ENCODE measurements around the gene KRT35.
A peak's percentile ranks its signal among the peaks of the same experiment; 100 is the strongest.

Gene KRT35

DNA sequence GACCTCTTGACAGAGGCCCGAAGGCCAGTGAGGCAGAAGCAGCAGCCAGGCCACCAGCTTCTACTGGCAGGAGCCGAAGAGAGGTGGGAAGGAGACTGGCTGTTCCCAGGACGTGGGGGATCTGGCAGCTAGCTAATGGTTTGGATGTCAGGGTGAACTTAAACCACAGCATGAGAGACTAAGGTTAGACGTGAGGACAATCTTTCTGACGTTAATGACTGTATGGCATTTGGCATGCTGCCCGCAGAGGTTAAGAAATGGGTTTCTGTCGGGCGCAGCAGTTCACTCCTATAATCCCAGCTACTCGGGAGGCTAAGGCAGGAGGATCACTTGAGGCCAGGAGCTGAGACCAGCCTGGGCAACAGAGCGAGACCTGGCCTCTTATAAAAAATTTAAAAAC is 30.8 kb upstream of the KRT35 start:
- no peak for DNase-seq (ENCODE audit: low read depth in 2 of 2)

DNA sequence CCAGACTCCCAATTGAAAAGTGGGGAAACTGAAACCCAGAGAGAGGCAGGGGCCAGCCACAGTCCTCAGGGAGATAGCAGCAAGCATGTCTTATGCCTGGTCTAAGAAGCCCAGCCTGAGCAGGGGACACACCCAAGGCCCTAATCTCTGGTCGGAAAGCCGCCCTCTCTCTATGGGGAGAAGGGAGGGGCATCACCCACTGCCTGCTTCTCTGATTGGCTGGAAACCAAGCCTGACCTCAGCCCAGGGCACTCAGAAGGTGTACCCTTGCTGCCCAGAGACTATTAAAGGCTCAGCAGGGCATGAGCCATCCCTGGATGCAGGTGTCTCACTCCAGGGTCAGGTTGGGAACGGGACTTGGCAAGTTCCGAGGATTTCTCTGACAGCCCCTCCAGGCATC is 30.2 kb upstream of the KRT35 start:
- DNase-seq (ENCODE audit: low read depth in 2 of 2) = no peak

DNA sequence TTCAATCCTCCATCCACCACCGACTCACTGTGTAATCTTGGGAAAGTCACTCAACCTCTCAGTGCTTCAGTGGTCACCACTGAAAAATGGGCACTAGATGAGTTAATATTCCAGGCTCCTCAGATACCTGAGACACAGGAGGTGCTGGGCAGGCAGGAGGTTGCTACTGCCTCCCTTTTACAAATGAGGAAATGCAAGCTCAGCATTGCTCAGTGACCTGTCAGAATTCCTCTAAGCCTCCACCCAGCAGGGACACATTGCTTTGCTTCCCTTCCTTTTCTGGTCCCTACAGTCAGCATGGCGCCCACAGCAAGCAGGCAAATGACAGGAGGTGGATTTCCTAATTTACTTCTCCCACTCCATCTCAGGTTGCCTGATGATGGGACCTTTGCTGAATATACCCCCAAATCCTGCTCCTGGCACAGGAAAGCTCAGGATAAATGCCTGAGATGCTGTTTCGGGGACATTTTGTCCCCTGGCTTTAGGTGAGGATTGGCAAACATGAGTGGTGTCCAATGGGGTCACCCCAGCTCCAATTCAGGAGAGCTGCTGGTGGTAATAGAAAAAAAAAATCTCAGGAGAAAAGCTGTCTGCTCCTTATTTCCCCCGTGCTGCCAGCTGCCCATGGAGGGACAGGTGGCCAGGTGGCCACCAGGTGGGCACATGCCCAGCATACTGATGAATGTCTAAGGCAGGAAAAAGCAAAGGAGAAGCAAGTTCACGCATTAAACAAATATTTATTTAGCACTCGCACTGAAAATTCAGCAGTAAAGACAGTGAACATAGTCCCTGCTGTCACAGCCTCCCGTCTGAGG is 29.5 kb upstream of the KRT35 start:
- DNase-seq (ENCODE audit: low read depth in 2 of 2) = no peak

DNA sequence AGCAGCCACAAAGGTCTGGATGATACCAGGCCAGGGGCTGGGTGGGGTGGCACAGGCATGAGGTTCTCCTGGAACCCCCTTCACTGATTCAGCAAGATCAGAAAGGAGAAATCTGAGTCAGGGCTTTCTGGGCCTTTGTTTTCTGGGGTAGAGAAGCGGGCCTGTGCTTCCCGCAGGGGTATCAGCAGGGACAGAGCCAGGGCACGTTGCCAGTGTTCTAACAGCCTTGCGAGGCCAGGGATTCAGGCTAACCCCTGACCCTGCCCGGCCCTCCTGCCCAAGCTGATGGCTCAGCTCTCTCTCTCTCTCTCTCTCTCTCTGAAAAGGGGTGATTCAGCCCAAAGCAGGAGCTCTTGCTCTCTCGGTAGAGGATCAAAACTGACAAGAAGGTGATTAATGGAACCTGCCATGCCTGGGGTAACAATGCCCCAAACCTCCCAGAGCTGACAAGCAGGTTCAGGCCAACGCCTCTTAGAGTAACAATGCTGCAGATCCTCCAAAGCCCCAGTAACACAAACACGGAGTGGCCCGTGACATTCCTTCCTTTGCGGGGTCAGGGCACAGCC is 26.4 kb upstream of the KRT35 start:
- DNase-seq (ENCODE audit: low read depth in 2 of 2) = no peak

DNA sequence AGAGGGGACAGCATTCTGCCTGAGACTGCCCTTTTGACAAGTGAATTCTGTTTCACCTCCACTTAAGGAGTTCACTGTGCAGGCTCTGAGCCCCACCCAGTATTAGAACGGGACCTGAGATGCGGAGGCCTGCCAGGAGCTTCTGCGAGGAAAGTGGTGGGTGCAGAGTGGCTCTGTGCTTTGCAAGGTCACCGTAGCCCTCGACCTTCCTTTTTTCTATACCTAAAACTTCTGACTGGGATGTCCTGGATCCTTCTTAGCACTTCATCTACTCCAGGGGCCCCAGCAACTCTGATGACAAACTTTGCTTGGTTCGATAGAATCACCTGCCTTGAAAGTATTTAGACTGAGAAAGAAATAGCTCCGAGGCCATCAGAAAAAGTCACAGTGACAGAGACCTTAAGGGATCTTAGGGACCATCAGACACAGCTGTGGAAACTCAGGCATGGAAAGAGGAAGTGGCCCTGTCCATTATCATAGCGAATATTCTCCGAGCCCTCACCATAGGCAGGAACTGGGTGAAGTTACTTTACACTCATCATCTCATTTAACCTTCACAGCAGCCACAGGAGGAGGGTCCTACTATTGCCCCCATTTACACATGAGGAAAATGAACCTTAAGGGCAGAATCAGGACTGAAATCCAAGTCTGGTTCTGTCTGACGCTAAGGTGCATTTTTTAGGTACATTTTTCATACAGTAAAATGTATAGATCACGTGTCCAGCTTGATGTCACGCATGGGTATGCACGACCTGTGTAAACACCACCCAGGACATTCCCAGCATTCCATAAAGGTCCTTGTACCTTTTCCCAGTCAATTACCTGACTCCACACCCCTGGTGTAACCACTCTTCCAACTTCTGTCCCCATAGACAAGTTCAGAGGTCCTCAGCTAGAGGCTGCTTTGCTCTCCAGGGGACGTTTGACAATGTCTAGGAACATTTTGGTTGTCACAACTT is 25.1 kb upstream of the KRT35 start:
- no peak for DNase-seq (ENCODE audit: low read depth in 2 of 2)

DNA sequence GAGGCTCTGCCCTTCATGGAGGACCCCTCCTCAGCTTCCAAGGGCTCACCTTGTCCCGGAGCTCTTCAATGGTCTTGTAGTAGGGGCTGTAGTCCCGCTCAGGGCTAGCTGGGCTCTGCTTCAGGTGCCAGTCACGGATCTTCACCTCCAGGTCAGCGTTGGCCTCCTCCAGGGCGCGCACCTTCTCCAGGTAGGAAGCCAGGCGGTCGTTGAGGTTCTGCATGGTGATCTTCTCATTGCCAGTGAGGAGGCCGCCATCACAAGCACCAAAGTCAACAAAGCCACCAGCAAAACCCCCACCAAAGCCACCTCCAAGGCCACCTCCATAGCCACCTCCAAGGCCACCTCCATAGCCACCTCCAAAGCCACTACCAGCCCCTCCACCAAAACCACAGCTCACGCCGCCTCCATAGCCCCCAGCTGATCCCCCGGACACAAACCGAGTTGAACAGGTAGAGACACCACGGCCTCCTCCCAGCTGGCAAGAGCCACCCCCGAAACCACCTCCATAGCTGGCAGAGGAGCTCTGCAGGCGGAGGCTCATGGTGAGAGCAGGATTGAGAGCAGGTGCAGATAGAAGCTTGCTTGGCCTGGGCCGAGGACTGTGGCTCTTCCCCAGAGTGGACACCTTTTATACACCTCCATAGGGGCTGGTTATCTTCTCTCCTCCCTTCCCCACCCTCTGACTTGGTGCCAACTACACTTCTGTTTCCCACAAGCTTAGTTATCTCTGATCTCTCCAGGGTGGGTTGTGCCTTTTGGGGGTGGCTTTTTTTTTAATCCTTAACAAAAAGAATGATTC is 24.3 kb upstream of the KRT35 start, which contains the start of gene KRT13:
KRT13 (minus strand) TSS at position 606 of the 802 bp plus-strand sequence; CDS start at position 544, 62 bp downstream.
- DNase-seq (ENCODE audit: low read depth in 2 of 2) = no peak

DNA sequence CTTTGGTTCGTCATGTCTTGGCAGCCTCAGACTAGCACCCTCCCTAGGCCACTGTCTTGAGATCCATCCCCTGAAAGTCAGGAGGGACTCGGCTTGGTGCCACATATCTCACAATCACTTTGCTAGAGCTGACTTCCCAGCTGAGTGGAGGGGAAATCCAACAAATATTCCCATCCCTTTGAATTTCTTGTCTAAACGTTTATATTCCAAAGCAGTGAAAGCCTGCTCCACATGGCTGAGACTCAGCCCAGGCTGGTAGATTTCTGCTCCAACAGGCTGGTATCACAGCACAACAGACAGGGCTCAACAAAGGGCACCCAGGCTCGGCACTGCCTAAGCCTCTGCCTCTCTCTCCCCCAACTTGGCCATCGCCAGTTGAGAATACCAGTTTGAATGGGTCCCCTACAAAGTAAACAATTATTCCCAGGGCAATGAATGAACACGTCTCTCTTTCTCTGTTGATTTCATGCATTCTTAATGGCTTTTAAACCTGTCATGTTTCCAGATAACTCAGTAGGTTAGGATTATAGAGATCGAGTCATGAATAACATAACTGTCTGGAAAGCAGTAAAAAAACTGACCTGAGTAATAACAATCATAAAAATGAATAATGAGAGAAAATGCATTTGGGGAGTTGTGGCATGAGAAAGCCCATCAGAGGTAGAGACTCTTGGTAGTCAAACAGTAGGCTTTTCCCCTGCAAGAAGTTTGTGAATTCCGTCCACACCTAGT is 23.5 kb upstream of the KRT35 start:
- DNase-seq (ENCODE audit: low read depth in 2 of 2) = no peak

DNA sequence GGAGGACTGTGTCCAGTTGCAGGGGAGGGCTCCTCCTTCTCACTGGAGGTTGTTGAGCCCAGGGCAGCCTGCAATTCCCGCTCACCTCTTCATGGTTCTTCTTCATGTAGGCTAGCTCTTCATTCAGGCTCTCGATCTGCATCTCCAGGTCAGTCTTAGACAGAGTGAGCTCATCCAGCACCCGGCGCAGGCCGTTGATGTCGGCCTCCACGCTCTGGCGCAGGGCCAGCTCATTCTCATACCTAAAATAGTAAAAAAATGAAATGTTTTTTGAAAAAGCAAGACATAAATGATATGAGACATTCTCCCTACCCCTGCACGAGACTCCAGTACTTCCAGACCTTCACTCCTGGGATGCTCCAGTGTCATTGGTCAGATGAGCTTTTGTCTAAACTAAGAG is 22.3 kb upstream of the KRT35 start:
- DNase-seq (ENCODE audit: low read depth in 2 of 2) = no peak

DNA sequence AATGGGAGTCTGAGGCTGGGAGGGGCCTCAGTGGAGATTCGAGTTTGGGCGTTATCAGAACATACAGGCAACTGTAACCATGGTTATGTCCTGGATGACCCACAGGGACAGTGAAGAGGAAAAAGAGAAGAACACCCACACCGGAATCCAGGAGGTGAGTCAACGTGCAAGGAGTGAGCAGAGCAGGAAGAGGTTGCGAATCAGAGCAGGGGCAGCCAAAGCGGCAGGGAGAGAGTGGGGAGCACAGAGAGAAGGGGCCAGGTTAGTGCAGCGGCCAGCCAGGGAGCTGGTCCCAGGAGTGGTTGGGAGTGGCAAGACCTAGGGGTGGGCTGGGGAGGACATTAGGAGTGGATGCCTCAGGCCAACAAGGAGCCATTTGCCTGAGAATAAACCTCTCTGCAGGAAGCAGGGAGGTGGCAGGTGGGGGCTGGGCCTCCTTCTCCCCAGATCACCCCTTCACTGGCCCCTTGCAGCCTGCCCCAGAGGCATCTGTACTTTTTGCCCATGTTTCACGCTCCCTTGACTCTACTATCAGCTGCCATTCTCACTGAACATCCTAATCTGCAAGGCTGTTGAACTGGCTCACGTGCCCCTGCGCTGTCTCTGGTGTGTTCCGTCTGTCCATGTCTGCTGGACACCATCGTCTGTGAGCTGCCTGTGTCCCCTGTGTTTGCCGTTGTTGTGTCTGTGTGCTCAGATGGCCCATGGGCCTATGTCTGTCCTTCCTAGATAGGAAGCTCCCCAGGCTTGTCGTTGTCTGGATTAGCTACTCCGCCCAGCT is 19.4 kb upstream of the KRT35 start:
- DNase-seq (ENCODE audit: low read depth in 2 of 2) = no peak

DNA sequence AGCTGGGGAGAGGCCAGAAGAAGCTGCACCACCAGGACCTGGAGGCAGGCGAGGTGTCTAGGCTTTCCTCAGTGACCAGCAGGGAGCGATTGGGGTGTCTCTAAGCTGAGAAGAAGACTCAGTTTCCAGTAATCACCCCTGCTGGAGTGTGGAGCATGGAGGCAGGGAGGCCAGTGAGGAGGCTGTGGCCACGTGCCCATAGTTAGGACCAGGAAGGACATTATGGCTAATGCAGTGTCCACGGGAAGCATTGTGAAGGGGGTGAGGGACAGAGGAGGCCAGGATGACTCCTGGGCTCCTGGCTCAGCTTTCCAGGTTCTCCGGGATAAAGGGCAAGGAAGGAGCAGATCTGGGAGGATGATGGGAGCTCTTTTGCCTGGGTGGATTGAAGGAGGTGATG is 18.8 kb upstream of the KRT35 start:
- no peak for DNase-seq (ENCODE audit: low read depth in 2 of 2)

DNA sequence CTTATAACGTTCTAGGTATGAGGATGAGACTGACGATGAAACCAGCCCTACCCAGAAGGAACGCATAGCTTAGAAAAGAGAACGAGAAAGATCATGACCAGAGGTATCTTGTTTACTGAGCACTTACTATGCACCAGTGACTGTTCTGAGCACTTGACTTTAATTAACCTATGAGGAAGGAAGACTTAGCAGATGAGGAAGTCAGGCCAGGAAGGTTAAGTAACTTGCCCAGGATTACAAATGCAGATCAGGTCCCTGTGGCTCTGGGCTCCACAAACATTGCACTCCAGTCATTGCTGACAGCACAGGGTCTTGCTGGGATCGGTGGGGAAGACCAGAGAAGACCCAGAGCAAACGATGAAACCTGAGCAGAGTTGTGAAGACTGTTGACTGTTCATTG is 17.3 kb upstream of the KRT35 start:
- no peak for DNase-seq (ENCODE audit: low read depth in 2 of 2)

DNA sequence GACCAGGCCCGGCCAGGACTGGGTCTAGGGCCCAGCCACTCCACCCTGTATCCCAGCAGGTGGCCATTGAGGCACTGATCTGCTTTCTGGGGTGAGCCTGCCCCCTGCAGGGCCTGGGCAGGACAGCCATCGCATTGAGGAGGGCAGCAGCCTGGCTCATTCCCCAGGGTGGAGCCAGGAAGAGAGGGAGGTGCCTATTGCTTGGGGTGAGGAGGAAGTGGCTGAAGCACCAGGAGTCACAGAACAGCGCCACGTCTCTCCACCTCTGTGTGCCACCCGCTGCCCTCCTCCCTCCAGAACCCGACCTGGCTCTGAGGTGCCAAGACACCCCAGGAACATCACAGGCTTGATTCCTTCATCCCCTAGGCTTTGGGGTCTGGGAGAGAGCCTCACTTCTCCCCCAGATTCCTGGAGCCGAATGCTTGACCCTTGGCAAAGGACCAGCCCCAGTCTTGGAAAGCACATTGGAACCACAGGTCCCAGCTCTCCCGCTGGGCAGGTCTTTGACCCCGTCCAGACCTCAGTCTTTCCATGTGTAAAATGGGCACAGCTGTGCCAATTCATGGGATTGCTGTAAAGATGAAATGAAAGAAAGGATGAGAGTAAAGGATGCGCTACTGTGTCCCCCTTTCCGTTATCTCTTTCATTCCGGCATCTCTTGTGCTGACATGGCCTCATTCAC is 16.0 kb upstream of the KRT35 start:
- DNase-seq (ENCODE audit: low read depth in 2 of 2) = peak in 1 of 2 donors; percentile 3

DNA sequence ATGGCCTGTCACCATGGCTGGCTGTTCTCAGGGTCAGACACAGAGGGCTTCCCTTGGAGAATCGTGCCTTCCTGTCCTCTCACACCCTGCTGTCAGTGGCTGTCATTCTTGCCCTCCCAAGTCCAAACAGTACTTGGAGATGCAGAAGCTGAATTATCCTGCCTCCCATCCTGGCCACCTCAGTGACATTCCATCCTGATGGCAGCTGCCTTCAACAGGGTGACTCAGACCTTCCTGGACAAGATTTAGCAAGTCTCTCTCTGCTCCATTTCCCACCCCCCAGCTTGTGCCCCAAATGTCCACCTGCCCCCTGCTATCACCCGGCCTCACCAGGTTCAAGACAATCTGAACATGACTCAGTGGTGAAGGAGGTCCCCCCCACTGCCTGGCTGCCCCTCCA is 13.6 kb upstream of the KRT35 start:
- DNase-seq (ENCODE audit: low read depth in 2 of 2) = no peak

DNA sequence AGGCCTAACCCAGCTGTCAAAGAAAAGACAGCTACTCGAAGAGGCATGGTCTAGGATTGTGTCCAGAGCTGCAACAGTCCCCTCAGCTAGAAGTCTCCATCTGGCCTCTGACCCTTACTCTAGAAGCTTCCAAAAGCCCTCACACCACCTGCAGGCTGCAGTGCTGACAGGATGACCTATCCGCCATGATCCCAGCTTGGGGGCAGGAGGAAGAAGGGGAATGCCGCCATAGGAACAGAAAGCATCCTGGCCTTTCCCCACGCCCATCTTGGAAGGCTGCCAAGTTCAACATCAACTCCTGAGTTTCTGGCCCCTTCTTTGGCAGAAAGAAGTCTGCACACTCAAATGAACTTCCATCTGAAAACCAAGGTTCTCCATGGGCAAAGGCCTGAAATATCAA is 11.8 kb upstream of the KRT35 start:
- DNase-seq (ENCODE audit: low read depth in 2 of 2) = no peak

DNA sequence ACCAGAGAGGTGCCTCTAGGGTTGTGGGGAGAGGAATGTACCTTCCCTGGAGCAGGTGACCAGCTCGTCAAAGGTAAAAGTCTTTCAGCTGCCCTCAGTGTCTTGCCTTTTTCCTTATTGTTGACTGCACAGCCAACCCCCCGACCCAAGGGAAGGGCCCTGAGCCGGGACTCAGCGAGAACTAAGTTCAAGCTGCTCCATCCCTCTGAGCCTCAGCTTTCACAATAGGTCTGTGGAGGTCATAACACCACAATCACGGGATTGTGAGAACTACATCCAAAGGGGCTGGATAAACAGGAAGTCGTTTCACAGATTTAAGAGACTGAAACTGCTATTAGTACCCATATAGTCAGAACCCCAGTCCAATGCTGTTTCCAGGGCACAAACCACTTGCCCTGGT is 11.4 kb upstream of the KRT35 start:
- no peak for DNase-seq (ENCODE audit: low read depth in 2 of 2)

DNA sequence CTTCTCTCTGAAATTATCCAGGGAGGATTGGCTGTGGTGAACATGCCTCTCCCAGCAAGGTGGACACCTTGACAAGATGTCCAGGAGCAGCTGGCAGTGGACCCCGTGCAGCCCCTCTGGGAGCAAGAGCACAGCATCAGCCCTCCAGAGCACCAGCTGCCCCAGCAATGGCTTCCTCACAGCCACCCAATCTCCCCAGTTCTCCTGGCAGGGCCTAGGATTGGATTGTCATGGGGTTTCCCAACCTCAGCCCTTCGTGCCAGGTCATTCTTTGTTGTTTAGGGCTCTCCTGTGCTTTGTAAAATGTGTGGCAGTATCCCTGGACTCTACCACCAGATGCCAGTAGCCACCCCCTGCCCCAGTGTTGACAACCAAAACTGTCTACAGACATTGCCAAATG is 10.5 kb upstream of the KRT35 start:
- DNase-seq (ENCODE audit: low read depth in 2 of 2) = no peak

DNA sequence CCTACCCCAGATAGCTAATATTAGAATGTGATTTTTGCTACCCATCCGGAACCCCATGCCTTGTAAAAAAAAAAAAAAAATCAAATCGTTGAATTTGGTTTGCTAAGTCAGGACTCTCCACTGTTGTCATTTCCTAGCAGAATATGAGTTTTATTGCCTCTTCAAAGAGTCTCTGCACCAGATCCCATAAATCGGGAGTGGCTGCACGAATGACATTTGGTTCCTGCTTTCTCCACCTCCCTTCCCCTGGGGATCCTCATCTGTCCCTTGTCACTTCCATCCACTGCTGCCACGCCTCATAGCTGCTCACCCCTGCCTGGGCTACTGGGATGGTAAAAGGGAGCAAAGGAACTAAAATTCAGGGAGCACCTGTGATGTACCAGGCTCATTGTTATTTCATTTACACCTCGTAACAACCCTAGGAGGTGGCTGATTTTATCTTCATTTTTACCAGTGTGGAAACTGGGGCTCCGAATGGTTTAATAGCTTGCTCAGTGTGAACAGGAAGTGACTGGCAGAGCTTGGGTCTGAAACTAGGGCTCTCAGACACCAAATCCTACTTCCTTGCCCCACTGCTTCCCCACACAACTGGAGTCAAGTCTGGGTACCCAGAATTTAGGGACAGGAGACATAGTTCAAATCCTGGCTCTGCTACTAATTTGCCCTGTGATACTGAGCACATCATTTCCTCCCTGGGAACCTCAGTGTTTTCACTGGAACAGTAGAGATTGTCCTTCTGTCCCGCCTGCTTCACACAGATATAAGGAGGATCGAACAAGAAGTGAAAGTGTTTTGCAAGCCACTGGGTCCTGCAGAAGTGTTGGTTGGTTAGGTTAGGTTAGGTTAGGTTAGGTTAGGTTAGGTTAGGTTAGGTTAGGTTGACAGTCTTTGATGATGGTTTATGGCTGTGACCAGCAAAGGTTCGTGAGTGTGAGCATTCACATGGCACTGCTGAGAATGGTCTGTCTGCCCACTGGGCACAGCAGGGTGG is 9.3 kb upstream of the KRT35 start:
- DNase-seq (ENCODE audit: low read depth in 2 of 2) = no peak

DNA sequence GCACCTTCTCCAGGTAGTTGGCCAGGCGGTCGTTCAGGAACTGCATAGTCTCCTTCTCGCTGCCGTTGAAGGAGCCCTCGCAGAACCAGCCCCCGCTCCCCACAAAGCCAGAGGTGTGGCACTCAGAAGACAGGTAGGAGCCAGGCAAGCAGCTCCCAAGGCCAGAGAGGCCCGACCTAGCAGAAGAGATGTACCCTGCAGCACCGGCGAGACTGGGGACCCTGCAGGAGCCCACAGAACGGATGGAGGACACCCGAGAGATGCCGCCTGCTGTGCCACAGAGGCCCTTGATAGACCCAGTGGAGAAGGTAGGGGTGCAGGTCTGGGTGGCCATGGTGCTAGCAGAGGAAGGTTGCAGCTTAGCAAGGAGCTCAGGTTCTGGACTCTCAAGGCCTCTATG is 8.6 kb upstream of the KRT35 start, which contains the start of gene KRT36:
KRT36 (minus strand) TSS at position 380 of the 400 bp plus-strand sequence; CDS start at position 334, 46 bp downstream.
- DNase-seq (ENCODE audit: low read depth in 2 of 2) = no peak
